Mesendoderm (in vitro differentiated cells): ENCODE data around the gene KPRP.

Experiments
- DNase-seq: peaks from one replicate; pipeline ENCODE4 v3.0.0; 2013
- H2AK5ac ChIP-seq: 2 replicates; pipeline ENCODE4 v1.6.1; 2013; ENCODE audit warnings: low read length, inconsistent platforms
- H2BK120ac ChIP-seq: 2 replicates; pipeline ENCODE4 v1.6.1; 2013; ENCODE audit warnings: low read depth, mild to moderate bottlenecking, low read length, moderate library complexity, mixed read lengths
- H2BK15ac ChIP-seq: replicated peaks from 2 replicates; pipeline ENCODE4 v1.6.1; 2013; ENCODE audit warnings: low read depth, mild to moderate bottlenecking, moderate library complexity
- H2BK5ac ChIP-seq: 2 replicates; pipeline ENCODE4 v1.6.1; 2013; ENCODE audit warnings: low read length, inconsistent platforms
- H3K18ac ChIP-seq: 2 replicates; pipeline ENCODE4 v1.6.1; 2013; ENCODE audit warnings: mild to moderate bottlenecking, low read length, mixed read lengths
- H3K23ac ChIP-seq: one replicate; pipeline ENCODE4 v1.6.1; 2013; ENCODE audit warnings: low read length
- H3K27ac ChIP-seq: 2 replicates; pipeline ENCODE4 v1.5.1; 2013; ENCODE audit warnings: low read depth, mild to moderate bottlenecking, inconsistent platforms, low read length, moderate library complexity
- H3K27me3 ChIP-seq: 2 replicates; pipeline ENCODE4 v1.6.1; 2013; ENCODE audit warnings: low read length, control low read depth, mild to moderate bottlenecking, inconsistent platforms; ENCODE audit not compliant: insufficient read depth, poor library complexity
- H3K36me3 ChIP-seq: 2 replicates; pipeline ENCODE4 v1.6.1; 2013; ENCODE audit warnings: low read length, inconsistent platforms; ENCODE audit not compliant: control insufficient read depth, insufficient read depth
- H3K4ac ChIP-seq: one replicate; pipeline ENCODE4 v1.6.1; 2013; ENCODE audit warnings: low read depth, mild to moderate bottlenecking, low read length, moderate library complexity
- H3K4me1 ChIP-seq: 2 replicates; pipeline ENCODE4 v1.6.1; 2013; ENCODE audit warnings: low read depth, low read length, inconsistent platforms; ENCODE audit not compliant: control insufficient read depth
- H3K4me2 ChIP-seq: 2 replicates; pipeline ENCODE4 v1.6.1; 2013; ENCODE audit warnings: low read length
- H3K4me3 ChIP-seq: 2 replicates; pipeline ENCODE4 v1.5.1; 2013; ENCODE audit warnings: mild to moderate bottlenecking, low read length
- H3K56ac ChIP-seq: one replicate; pipeline ENCODE4 v1.6.1; 2013; ENCODE audit warnings: low read length
- H3K79me1 ChIP-seq: 2 replicates; pipeline ENCODE4 v1.6.1; 2013; ENCODE audit warnings: low read length, inconsistent platforms
- H3K79me2 ChIP-seq: 2 replicates; pipeline ENCODE4 v1.6.1; 2013; ENCODE audit warnings: mild to moderate bottlenecking, low read length; ENCODE audit not compliant: control insufficient read depth, insufficient read depth
- H3K9ac ChIP-seq: 2 replicates; pipeline ENCODE4 v1.6.1; 2013; ENCODE audit warnings: low read length, inconsistent platforms
- H4K5ac ChIP-seq: one replicate; pipeline ENCODE4 v1.6.1; 2013; ENCODE audit warnings: low read length
- H4K8ac ChIP-seq: one replicate; pipeline ENCODE4 v1.6.1; 2013; ENCODE audit warnings: low read depth, mild to moderate bottlenecking, control low read depth, low read length, moderate library complexity
- WGBS: extraction: QIAGEN DNeasy Blood & Tissue Kit; methylation state at CpG from one replicate; pipeline ENCODE4 v1.1.7; 2013; ENCODE audit warnings: low lambda C conversion rate, missing lambda C conversion rate; ENCODE audit not compliant: insufficient coverage; ENCODE audit errors: extremely low coverage; 5-methylcytosine and 5-hydroxymethylcytosine counted together

KPRP gene

GRCh38 chr1:152801333-152801732 lies 43.5 kb downstream of the KPRP start:
- Histone ChIP-seq H2BK5ac (no peak overlapping the region), H3K9ac (no peak overlapping the region), H4K5ac (no peak overlapping the region), H3K56ac (no peak overlapping the region), H3K79me2 (no peaks in the 10 kb centered on the region), H2AK5ac (no peak overlapping the region), H3K23ac (no peak overlapping the region), H2BK15ac (no peak overlapping the region), H3K27me3 (no peaks in the 10 kb centered on the region), H3K79me1 (no peaks in the 10 kb centered on the region), H2BK120ac (no peak overlapping the region), H3K36me3 (no peaks in the 10 kb centered on the region), H4K8ac (no peak overlapping the region), H3K27ac (no peak overlapping the region), H3K4ac (no peak overlapping the region), H3K4me3 (no peak overlapping the region), H3K18ac (no peak overlapping the region), H3K4me1 (no peaks in the 10 kb centered on the region), H3K4me2 (no peak overlapping the region)
- no CpG with 5 or more reads among the region's 1 CpG for WGBS
- DNase-seq = no peak

GRCh38 chr1:152806576-152806975 lies 48.8 kb downstream of the KPRP start, which contains the start of gene LCE1C:
TSS of gene LCE1C (minus strand) at chr1:152806651. CDS start at chr1:152805478, 1,173 bp downstream.
- no CpG with 5 or more reads among the region's 3 CpGs for WGBS

GRCh38 chr1:152811050-152811449 lies 53.2 kb downstream of the KPRP start:
- Histone ChIP-seq H3K9ac (no peak overlapping the region), H3K27me3 (no peaks in the 10 kb centered on the region), H3K79me2 (no peaks in the 10 kb centered on the region), H4K5ac (no peak overlapping the region), H2BK120ac (no peak overlapping the region), H2AK5ac (no peak overlapping the region), H3K4me2 (no peak overlapping the region), H3K4me1 (no peaks in the 10 kb centered on the region), H4K8ac (no peak overlapping the region), H3K36me3 (no peaks in the 10 kb centered on the region), H3K79me1 (no peaks in the 10 kb centered on the region), H3K4ac (no peak overlapping the region), H3K56ac (no peak overlapping the region), H3K27ac (no peak overlapping the region), H2BK5ac (no peak overlapping the region), H3K23ac (no peak overlapping the region), H3K18ac (no peak overlapping the region), H2BK15ac (no peak overlapping the region), H3K4me3 (no peak overlapping the region)
- DNase-seq = no peak
- no CpG with 5 or more reads among the region's 2 CpGs for WGBS

More at GRCh38 chr1:152806576-152806975, 48.8 kb downstream of the KPRP start, which contains the start of gene LCE1C:
- no peak within 1 kb of the TSS for H4K8ac ChIP-seq
- no peak within 1 kb of the TSS for H3K4me2 ChIP-seq
- no peaks in the 10 kb centered on the region for H3K79me1 ChIP-seq
- no peak within 1 kb of the TSS for H2BK5ac ChIP-seq
- H3K27ac ChIP-seq = no peak within 1 kb of the TSS
- no peak within 1 kb of the TSS for H2AK5ac ChIP-seq
- no peaks in the 10 kb centered on the region for H3K36me3 ChIP-seq
- no peak within 1 kb of the TSS for H3K23ac ChIP-seq
- no peak within 1 kb of the TSS for H3K9ac ChIP-seq
- H2BK120ac ChIP-seq = no peak within 1 kb of the TSS
- H3K4me1 ChIP-seq = no peaks in the 10 kb centered on the region
- H3K4ac ChIP-seq = no peak within 1 kb of the TSS
- no peaks in the 10 kb centered on the region for H3K27me3 ChIP-seq
- no peak within 1 kb of the TSS for H3K4me3 ChIP-seq
- H3K56ac ChIP-seq = no peak within 1 kb of the TSS
- no peaks in the 10 kb centered on the region for H3K79me2 ChIP-seq
- H3K18ac ChIP-seq = no peak within 1 kb of the TSS
- no peak for DNase-seq
- no peak within 1 kb of the TSS for H2BK15ac ChIP-seq
- H4K5ac ChIP-seq = no peak within 1 kb of the TSS
